Endothelial cell of umbilical vein (primary cell): ENCODE results near the gene CDC20B.

Source experiments
- CTCF ChIP-seq, 2 donors: IDR thresholded peaks; 1 replicate in 1 of 2; 2 replicates in 1 of 2; pipeline ENCODE4 v1.5.1; 2011; ENCODE audit warnings: low read length in 2 of 2, mild to moderate bottlenecking in 2 of 2, moderate library complexity in 2 of 2, control low read depth in 1 of 2, inconsistent platforms in 1 of 2, low read depth in 1 of 2; ENCODE audit not compliant: insufficient read depth in 1 of 2; ENCODE audit errors: extremely low read depth in 1 of 2
- EZH2 ChIP-seq: IDR thresholded peaks from 2 replicates; pipeline ENCODE4 v1.6.1; 2012; ENCODE audit warnings: borderline replicate concordance, low read depth, mild to moderate bottlenecking, moderate library complexity, low read length, inconsistent platforms; ENCODE audit not compliant: severe bottlenecking
- FOS ChIP-seq: IDR thresholded peaks from 2 replicates; pipeline ENCODE4 v1.6.1; 2011; ENCODE audit warnings: mild to moderate bottlenecking, low read length, moderate library complexity, borderline replicate concordance; ENCODE audit not compliant: insufficient read depth
- MAX ChIP-seq: IDR thresholded peaks from 2 replicates; pipeline ENCODE4 v1.6.1; 2011; ENCODE audit not compliant: insufficient read depth, insufficient read length
- MYC ChIP-seq: IDR thresholded peaks from one replicate; pipeline ENCODE4 v1.6.1; 2011; ENCODE audit warnings: mild to moderate bottlenecking, low read depth, low read length
- POLR2A ChIP-seq: IDR thresholded peaks from 2 replicates; pipeline ENCODE4 v1.6.1; 2012; ENCODE audit warnings: low read depth, mild to moderate bottlenecking, control low read depth, low read length
- POLR2AphosphoS5 ChIP-seq: IDR thresholded peaks from 2 replicates; pipeline ENCODE4 v1.6.1; 2012; ENCODE audit warnings: low read depth, mild to moderate bottlenecking, control low read depth, low read length, moderate library complexity; ENCODE audit not compliant: insufficient read depth

GRCh38 chr5:55222092-55222984, 49.4 kb upstream of the CDC20B start:
- peak; percentile 89 for TF ChIP-seq EZH2
- no peak for TF ChIP-seq CTCF (IDR thresholded peaks at IDR 0.05; ENCODE audit: extremely low read depth in 1 of 2, insufficient read depth in 1 of 2, low read depth in 1 of 2, low read length in 2 of 2)
- no peak for TF ChIP-seq POLR2AphosphoS5
- TF ChIP-seq MAX: no peak
- no peak for TF ChIP-seq POLR2A
- no peak for TF ChIP-seq MYC
- no peak for TF ChIP-seq FOS
